HT-29 (cell line): ENCODE measurements around the gene SMARCB1. TPM values are rescaled to one million over a fixed set of nuclear protein-coding genes. Genes with fewer than 3 reads are reported as not detected.

ENCODE experiments used
- DNase-seq: peaks from one replicate; pipeline ENCODE4 v3.0.0-alpha.2; 2015; ENCODE audit warnings: low spot score
- total RNA-seq: library from RNA; depleted of rRNA; stranded (reverse); fragments of >200 nt; shearing (Covaris generic); gene quantifications from 2 replicates; pipeline ENCODE4 v1.2.3, GENCODE V29; 2014

Gene SMARCB1
- total RNA-seq, 1 experiment from 2014 or later = 67.6 TPM

DNA sequence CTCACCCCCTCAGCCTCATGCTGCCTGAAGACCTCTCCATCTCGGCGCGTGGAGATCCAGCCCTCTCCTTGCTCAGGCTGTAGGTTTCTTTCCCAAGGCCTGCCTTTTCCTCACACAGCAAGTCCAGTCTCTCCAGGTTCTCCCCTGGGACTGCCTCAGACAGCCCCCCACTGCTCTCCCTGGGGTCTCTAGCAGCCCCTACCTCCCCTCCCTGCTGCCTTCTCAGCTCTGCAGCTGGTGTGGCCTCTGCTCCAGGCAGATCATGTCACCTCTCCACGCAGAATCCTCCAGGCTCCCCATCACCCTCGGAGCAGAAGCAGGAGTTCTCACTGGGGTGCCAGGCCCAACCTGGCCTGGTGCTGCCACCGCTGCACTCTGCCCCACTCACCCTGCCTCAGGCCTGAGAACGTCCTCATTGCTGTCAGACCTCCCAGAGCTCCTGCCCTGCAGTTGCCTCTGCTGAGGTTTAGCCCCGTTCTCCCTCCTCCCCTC, 15.2 kb downstream of the SMARCB1 start:
- no peak for DNase-seq

DNA sequence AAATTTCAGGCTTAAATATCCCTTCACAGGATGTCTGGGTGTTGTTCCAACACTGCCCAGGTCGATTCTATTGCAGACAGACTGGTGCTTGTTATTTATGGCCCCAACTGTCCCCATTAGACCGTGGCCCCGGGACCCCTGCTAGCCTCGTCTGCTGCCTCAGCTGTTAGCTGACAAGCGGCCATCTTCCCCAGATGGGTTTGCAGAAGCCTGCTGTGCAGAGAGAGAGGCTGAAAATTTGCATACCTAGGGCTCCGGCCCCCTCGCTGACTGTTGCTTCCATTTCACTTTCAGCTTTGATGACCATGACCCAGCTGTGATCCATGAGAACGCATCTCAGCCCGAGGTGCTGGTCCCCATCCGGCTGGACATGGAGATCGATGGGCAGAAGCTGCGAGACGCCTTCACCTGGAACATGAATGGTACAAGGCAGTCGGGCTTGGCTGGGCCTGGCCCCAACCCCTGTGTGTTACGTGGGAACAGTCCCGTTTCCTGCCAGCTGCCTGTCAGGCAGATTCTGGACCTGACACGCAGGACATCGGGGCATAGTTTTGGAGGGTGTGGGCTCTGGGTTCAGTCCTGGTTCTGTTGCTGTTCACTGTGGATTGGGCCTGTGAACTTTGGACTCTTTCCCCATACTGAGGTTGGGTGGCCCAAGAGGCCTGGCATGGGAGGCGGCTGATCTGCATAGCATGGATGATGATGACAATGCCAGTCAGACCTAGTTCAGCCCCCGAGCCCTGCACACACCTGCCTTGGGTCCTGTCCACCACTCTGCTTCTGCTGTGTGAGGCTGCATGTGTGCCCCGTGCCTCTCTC, 16.4 kb downstream of the SMARCB1 start:
- no peak for DNase-seq

DNA sequence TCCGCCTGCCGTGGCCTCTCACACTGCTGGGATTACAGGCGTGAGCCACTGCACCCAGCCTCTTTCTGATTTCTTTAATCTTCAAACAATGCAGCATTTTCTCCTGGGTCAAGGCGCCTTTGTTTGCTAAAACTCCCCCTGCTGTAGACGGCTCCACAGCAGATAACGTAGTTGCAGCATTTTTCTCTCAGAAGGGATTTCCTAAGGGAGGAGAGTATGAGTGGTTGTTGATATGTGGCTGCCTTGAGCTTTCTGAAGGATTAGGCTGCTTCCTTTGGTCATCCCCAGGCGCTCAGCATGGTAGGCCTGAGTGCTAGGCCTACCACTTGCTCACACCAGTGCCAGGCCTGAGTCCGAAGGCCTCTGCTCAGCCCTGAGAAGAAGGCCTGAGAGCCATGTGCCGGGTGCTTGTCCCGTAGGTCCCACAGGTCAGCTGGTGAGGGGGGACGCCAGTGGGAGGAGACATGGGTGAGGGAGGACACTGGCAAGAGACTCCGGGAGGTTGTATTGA, 18.1 kb downstream of the SMARCB1 start:
- no peak for DNase-seq

DNA sequence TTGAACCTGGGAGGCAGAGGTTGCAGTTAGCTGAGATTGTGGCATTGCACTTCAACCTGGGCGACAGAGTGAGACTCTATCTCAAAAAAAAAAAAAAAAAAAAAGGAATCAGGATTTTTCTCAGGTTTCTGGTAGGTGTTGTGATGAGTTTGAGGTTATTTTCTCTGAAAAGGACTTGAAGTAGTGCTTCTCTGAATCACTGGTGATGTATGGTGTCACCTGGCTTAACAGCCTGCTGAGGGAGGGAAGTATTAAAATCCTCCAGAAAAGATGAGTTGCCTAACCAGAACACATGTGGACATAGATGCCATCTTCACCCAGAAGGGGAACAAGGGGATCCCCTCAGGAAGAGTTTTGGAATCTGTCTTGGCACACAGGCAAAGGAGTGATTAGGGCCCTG, 20.1 kb downstream of the SMARCB1 start:
- DNase-seq = no peak

DNA sequence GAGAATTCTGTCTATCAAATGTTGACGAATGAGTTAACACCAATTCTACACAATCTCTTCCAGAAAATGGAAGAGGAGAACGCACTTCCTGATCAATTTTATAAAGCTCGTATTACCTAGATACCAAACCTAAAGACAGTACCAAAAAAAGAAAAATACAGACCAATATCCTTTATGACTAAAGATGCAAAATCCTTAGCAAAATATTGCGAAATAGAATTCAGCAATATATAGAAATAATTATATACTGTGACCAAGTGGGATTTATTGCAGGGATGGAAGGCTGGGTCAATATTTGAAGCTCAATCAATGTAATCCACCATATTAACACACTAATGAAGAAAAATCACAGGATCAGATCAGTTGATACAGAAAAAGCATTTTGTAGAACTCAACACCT, 25.6 kb downstream of the SMARCB1 start:
- DNase-seq = no peak

DNA sequence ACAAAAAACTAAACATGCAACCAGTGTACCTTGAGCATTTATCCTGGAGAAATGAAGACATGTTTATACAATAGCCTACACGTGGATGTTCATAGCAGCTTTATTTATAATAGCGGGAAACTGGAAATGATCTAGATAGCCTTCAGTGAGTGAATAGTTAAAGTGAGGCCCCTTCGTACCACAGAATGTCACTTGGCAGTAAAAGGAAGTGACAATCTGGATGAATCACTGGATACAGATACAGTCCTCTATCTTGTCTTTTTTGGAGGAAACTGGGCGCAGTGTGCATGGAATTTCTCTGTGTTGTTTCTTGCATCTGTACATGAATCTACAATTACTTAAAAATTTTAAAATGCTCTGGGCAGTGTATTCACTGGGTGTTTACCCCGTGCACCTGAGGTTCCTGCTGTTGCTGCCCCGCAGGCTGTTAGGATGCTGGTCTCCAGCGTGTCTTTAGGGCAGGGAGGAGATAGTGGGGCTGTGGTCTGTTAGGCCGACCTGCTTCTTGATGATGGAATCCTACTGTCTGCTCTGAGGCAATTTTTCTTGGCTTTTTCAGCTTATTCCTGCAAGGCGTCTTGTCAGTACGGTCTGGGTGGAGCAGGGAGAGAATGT, 28.9 kb downstream of the SMARCB1 start:
- DNase-seq = no peak

DNA sequence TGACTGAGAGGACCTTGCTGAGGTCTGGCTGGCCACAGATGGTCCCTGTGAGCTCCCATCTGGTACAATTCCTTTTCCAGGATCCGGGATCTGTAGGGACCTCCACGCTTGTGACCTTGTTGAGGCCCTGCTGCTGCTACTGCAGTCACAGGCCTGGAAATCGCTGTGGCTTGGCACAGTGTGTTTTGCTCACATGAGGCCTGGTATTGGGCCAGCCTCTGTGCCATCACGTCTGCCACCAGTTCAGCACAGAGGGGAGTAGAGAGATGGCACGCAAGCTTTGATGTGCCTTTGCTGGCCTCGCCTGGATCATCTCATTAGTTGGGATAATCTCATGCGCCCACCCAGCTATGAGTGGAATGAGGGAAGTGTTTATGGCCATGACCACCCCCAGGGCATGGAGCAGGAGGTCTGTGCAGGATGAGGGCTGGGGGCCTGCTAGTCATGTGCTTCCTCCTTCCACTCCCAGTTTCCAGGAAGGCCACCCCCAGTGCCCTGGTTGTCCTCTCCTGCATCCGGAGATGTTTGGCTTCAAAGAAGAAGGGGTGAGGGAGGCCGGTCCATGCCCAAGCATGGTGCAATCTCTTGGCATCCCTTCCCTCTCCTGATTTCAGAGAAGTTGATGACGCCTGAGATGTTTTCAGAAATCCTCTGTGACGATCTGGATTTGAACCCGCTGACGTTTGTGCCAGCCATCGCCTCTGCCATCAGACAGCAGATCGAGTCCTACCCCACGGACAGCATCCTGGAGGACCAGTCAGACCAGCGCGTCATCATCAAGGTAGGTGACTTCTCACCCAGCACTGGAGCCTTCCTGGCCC, 29.6 kb downstream of the SMARCB1 start:
- no peak for DNase-seq

DNA sequence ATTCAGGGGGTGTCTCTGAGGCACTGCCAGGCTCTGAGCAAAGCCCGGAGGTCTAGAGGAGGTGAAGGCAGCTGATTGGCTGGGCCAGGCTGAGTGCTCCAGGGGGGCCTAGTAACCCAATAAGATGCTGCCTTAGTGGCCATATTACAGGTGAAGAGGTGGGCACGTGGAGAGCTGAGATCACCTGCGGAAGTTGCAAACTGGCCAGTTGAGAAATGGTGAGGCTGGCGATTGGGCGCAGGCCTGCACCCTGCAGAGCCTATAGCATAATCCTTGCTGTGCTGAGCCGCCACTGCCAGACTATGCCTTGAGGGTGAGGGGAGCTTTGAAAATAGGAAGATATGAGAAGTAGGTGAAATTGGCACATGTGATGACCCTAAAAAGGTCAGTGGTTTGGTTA, 30.4 kb downstream of the SMARCB1 start:
- no peak for DNase-seq

DNA sequence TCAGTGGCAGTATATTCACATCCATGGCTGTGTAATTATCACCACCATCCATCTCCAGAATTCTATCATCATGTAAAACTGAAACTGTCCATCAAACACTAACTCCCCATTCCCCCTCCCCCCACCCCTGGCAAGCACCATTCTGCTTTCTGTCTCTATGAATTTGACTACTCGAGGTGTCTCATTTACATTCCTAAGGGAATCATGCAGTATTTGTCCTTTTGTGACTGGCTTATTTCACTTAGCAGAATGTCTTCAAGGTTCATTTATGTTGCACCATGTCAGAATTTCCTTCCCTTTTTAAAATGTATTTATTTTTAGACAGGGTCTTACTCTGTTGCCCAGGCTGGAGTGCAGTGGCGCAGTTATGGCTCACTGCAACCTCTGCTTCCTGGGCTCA, 31.8 kb downstream of the SMARCB1 start:
- no peak for DNase-seq

DNA sequence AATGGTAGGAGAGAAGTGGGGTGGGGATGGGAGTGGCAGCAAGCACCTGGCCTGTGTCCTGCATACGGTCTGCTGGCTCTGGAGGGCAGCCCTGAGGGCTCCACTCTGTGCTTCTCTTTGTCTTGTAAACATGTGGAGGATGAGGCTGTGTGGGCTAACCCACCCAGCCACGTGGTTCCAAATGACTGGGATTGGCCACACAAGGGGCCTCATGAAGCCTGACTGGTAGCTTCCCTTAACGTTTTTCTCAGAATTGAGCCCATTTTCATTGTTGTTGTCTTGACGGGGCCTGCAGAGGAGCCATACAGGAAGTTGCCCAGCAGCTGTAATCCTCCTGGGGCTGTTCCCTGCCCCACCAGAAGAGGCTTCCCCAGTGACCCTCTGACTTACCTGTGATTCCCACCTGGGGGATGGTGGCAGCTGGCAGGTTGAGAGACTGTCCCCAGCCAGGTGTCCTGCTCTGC, 34.0 kb downstream of the SMARCB1 start:
- DNase-seq = no peak

DNA sequence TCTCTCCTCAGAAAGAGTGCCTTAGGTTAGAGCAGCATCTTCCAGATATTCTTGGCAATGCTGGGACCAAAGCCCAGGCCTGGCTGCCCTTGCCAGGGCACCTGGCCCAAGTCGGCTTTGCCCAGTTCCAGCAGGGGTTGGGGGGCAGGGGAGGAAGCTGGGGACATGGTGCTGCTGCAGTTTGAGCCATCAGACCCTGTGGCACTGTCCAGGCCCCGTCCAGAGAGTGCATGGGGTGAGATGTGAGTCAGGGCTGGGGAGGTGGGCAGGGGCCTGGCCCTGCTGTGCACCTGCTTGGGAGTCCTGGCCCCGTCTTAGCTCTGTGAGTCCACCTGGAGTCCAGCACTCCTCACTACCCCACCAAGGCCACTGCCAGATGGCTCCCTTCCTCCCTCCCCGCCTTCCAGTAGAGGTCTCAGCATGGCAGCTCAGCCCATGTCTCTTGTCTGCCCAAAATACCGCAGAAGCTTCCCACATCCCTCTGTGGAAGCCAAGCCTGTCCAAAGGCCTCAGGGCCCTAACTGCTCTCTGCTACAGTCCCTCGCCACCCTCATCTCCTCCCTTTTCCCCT, 35.4 kb downstream of the SMARCB1 start:
- DNase-seq = no peak

DNA sequence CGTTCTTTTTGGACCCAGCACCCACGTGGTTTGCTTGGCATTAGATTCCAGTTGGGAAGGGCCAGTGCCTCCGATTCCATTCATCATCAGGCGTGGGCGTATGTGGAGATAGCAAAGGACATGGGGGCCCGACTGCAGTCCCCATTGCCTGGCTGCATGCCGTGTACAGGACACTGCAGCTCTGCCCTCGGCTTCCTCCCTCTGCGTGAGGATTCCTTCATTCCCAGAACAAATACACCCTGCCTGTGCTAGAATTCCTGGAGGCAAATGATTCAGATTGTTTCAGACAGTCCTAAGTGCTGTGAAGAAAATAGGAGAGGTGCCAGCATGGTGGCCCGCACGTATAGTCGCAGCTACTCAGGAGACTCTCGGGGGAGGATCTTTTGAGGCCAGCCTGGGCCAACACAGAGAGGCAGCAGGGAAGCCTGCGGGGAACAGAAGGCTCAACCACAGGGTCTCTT, 36.6 kb downstream of the SMARCB1 start:
- DNase-seq = no peak

DNA sequence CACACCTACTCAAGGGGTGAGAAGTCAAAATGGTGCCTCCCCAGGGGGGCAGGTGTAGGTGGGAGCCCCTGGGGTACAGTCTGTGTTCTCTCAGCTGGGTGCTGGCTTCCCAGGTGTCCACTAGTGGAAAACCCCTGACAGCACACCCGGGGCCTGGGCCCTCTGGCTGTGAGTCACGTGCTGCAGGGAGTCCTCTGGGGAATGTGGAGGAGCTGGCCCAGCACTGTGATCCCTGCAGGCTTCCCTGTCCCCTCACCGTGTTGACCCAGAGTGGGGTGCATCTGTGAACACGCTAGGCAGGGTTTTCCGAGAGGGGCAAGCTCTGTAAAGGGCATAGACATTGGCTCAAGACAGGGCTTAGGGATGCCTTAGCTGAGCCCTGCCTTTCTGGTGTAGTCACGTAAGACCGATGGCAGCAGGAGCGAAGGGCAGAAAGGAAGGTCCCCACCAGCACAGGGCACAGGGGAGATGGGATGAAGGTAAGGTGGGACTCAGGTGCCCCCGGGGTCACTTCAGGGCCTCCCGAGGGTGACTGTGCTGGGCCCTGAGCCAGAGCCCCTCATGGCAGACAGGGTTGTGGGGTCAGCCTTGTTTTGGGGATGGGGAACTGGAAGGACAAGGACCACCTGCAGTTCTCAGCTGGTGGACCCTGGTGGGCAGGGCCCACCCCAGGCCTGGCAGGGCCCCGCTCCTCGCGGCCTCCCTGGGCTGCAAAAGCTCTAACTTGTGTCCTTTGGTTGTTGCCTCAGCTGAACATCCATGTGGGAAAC, 37.9 kb downstream of the SMARCB1 start:
- no peak for DNase-seq

DNA sequence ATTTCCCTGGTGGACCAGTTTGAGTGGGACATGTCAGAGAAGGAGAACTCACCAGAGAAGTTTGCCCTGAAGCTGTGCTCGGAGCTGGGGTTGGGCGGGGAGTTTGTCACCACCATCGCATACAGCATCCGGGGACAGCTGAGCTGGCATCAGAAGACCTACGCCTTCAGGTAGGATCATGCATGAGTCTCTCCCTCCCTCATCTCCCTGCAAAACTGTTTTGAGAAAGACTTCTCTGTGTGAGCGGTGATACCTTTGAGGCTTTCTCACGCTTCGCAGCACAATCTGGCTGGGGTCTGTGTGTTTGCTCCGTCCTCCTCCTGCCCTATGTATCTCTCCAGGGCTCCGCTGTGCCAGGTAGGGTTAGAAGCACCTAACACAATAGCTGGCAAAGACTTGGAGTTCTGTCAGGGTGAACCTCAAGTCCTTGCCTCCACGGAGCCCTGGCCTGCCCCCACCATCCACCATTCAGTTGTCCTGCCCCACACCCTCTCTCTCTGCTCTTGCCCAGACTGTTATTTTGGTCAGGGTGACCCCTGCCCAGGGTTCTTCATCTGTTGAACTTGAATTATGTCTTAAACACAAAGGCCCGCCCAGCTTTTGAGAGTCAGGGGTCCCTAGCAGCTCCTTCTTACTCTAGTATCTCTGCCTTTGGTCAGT, 38.6 kb downstream of the SMARCB1 start:
- no peak for DNase-seq

DNA sequence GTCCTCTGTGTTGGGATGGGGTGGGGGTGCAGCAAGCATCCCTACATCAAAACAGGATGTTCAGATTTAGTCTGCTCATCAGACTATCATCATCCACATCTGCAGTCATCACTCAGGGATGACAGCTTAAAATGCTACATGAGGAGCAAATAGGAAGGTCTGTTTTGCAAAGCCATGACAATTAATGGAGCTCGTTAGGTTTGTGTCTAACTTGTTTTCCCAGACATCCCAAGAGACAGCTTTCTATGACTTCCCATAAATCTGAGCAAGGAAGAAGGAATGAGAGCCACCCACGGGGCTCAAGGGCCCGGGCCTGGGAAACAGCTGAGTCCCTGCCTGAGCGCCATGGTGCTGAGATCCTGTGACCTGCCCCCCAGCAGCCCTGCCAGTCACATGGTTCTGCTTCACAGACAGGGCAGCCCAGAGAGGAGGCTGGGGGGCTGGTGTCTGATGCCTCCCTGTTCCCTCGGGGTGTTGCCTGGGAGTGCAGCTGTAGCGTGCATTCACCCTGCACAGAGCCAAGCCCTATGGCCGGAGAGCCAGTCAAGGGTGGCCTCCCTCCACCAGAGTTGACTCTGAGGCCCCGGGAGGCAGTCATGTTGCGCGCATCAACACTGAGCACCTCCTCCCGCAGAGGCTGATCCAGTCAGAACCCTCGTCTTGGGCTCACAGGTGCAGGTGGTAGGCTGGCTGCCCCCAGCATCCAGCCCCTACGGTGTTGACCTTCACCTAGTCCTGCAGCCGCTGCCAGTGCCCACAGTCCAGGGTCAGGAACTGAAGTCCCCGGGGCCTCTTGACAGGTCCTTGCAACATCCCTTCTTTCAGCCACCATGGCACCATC, 40.0 kb downstream of the SMARCB1 start:
- DNase-seq = no peak

DNA sequence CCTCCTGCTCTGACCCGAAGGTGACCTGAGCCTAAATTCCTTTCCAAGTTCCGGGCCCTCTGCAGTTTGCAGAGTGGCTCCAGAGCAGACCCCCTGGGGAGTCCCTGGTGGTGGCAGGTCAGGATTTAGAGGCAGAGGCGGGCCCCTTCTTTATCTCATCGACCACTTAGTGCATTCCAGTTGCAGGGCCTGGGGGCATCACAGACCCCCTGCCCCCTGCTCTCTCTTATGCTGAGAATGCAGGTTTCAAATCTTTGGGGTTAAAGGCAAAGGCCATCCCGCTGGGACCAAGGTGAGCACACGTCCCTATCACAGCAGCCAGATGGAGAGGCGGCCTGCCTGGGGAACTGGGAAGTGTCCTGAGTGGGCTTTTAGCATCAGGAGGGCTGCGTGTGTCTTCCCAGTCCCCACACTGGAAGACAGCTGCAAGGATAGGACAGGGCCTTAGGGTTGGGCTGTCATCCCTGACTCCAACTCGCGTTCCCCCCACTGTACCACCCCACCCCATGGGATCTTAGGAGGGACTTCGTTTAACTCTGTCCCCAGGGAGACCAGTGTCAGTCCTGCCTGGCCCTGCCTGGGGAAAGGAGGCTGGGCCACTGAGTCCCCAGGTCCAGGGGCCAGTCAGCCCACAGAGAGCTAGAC, 40.7 kb downstream of the SMARCB1 start:
- DNase-seq = no peak

DNA sequence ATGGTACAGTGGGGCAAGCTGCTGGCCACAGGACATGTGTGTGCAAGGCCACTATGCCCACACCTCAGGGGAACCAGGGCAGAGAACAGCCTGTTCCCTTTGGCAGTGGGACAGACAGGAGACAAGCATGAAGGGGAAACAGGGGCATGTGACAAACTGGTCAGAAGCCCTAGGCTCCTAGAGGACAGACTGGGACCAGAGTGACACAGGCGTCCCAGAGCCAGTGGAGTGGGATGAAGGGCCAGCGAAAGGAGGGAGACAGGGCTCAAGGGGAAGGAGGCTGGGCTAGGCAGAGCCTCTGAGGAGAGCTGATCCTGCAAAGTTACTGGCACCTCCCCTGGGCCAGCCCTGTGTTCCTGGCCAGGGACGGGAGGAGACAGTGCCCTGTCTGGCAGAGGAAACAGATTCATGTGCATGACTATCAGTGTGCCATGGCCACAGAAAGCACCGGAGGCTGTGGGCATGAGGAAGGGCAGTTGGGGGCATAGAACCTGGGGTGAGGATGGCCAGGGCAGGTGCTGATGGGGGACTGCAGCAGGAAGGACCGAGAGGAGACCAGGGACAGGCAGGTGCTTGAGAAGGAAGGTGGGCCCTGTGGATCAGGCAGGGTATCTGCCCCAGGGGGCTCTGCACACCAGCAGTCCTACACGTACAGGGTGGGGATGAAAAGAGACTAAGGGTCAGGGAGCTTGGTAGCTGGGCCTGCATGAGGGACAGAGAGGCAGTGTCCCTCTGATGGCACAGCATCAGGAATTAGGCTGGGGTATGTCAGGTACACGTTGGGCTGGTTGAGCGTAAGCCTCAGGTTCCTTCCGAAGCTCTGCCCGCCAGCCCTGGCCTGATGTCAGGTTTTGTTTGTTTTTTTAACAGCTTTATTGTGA, 42.3 kb downstream of the SMARCB1 start:
- no peak for DNase-seq
